ENCODE data around the gene HSD17B4. TPM values are rescaled to one million over a fixed set of nuclear protein-coding genes. Genes with fewer than 3 reads are reported as not detected.

Gene HSD17B4
- total and polyA plus RNA-seq, 2 experiments from 2014 or later = 326 to 332 TPM

- no peak overlapping the region for H2AFZ ChIP-seq
- no peak for DNase-seq (ENCODE audit: low spot score)
- no peaks in the 10 kb centered on the region for H4K20me1 ChIP-seq (replicated peaks; ENCODE audit: insufficient read depth)
- no peaks in the 10 kb centered on the region for H3K4me1 ChIP-seq (ENCODE audit: insufficient read depth)
- H3K36me3 ChIP-seq (ENCODE audit: insufficient read depth) = no peaks in the 10 kb centered on the region
- H3K27me3 ChIP-seq (ENCODE audit: insufficient read depth) = no peaks in the 10 kb centered on the region
- Mint-ChIP-seq H3K4me1 (peaks cover 2% of the 10 kb centered on the region; the same call in 1 of the 3 replicates), H3K4me3 (no peak overlapping the region), H3K27me3 (ENCODE audit: insufficient read depth, low read depth, poor library complexity) (peaks cover 5% of the 10 kb centered on the region), H3K9me3 (no peaks in the 10 kb centered on the region), H3K36me3 (ENCODE audit: low read depth) (no peaks in the 10 kb centered on the region), H3K27ac (no peak overlapping the region)
- no peaks in the 10 kb centered on the region for H3F3A ChIP-seq (replicated peaks; ENCODE audit: low read depth)
- no peaks in the 10 kb centered on the region for H3K79me2 ChIP-seq (replicated peaks; ENCODE audit: insufficient read depth)
- TF ChIP-seq EZH2phosphoT487 (IDR thresholded peaks at IDR 0.05; ENCODE audit: unreplicated experiment) = no peak
- no peak for TF ChIP-seq EZH2 (IDR thresholded peaks at IDR 0.05; ENCODE audit: low read depth, unreplicated experiment)
- TF ChIP-seq CREB1 (CRISPR knock-in tag; IDR thresholded peaks at IDR 0.05; ENCODE audit: low read depth) = no peak
- TF ChIP-seq ZNF114 (CRISPR knock-in tag; IDR thresholded peaks at IDR 0.05) = no peak
- TF ChIP-seq ZNF462 (CRISPR knock-in tag; IDR thresholded peaks at IDR 0.05) = no peak
- no peak for TF ChIP-seq NANOG (IDR thresholded peaks at IDR 0.05; ENCODE audit: borderline replicate concordance)
- TF ChIP-seq POLR2AphosphoS5 (IDR thresholded peaks at IDR 0.05; ENCODE audit: low read depth) = no peak
- TF ChIP-seq STAT1 (IDR thresholded peaks at IDR 0.05; ENCODE audit: unreplicated experiment) = no peak
- no peak for TF ChIP-seq ETS1 (IDR thresholded peaks at IDR 0.05)
- no peak for TF ChIP-seq CTCF (conservative IDR thresholded peaks at IDR 0.05; ENCODE audit: low read depth in 2 of 2)
- TF ChIP-seq ZNF331 (CRISPR knock-in tag; IDR thresholded peaks at IDR 0.05; ENCODE audit: low read depth) = no peak
- TF ChIP-seq REST (IDR thresholded peaks at IDR 0.05; ENCODE audit: unreplicated experiment) = no peak
- no peak for TF ChIP-seq JUNB (IDR thresholded peaks at IDR 0.05; ENCODE audit: unreplicated experiment)
- no peak overlapping the region for H3K4me2 ChIP-seq
- ATAC-seq = no peak
- H3K4me3 ChIP-seq = no peak overlapping the region
- peaks cover 7% of the 10 kb centered on the region; the same call in 1 of the 2 replicates for H3K9me2 ChIP-seq (ENCODE audit: insufficient read depth)
- H3K27ac ChIP-seq (ENCODE audit: low read depth) = no peak overlapping the region
Measured at GRCh38 chr5:119570910-119571309, 118.6 kb downstream of the HSD17B4 start.
